ENCODE data around the gene RHBDD3. TPM values are rescaled to one million over a fixed set of nuclear protein-coding genes. Genes with fewer than 3 reads are reported as not detected.

Gene RHBDD3
- total and polyA plus RNA-seq, 9 of the 15 experiments (the other 6 are each of a cell fraction or from before 2014, with no cell fraction given): 0.32 to 35.6 (median 14.0) TPM

DNA sequence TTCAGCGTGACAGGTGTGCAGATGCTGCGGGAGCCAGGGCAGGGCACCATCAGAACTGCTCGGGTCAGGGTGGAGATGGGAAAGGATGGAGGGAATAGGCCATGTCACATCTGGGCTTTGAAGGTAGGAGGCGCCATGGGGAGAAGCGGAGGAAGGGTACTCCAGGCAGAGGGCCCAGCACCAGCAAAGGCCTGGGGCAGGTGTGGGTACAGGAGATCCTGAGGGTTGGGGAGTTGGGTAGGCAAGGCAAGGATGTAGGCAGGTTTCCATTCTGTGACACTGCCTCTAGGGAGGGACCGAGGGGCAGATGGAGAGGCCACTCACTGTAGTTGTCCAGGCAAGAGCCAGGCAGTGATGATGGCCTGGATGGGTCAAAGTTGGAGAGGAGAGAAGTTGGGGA lies 53.5 kb downstream of the RHBDD3 start (continued):
- TF ChIP-seq TOE1 (IDR thresholded peaks at IDR 0.05; ENCODE audit: borderline replicate concordance) (no peak), TOE1 (CRISPR knock-in tag; IDR thresholded peaks at IDR 0.05; ENCODE audit: borderline replicate concordance, low read depth) (no peak), NFIC (IDR thresholded peaks at IDR 0.05) (no peak), ZBTB9 (CRISPR knock-in tag; IDR thresholded peaks at IDR 0.05) (no peak), BRD9 (IDR thresholded peaks at IDR 0.05; ENCODE audit: low read depth, partially characterized antibody) (no peak)

DNA sequence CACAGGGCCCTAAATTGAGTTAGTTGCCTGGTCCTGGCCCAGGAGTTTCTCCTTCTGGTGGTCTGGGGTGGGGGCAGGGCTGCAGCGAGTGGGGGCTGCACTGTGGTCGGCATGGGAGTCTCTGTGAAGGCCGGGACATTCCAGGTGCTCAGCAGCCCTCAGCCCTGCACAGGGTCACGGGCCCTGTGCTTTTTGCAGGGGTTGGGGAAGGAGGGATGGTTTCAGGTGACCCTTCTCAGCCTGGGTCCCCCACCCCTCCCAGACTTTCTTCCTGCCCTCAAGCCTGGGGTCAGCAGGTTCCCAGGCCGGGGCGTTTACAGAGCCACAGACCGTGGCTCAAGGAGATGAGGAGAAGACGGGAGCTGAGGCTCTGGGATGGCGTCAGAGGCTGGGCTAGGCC lies 54.3 kb downstream of the RHBDD3 start:
- TF ChIP-seq HEY1 (CRISPR knock-in tag; IDR thresholded peaks at IDR 0.05; ENCODE audit: borderline replicate concordance) (no peak), IFI16 (CRISPR knock-in tag; IDR thresholded peaks at IDR 0.05) (no peak), ZNF146 (CRISPR knock-in tag; IDR thresholded peaks at IDR 0.05; ENCODE audit: unreplicated experiment) (no peak), TSHZ1 (CRISPR knock-in tag; IDR thresholded peaks at IDR 0.05) (no peak), IRF2 (CRISPR knock-in tag; IDR thresholded peaks at IDR 0.05) (no peak), PRMT5 (CRISPR knock-in tag; IDR thresholded peaks at IDR 0.05) (no peak), RBM17 (IDR thresholded peaks at IDR 0.05; ENCODE audit: borderline replicate concordance, low read depth, low read length) (no peak), ETV6 (IDR thresholded peaks at IDR 0.05; ENCODE audit: borderline replicate concordance in 1 of 2, low read depth in 2 of 2, low read length in 1 of 2) (no peak), ETV6 (CRISPR knock-in tag; IDR thresholded peaks at IDR 0.05; ENCODE audit: borderline replicate concordance) (no peak), ZBTB2 (IDR thresholded peaks at IDR 0.05) (no peak)
- Histone ChIP-seq H2AFZ (ENCODE audit: low read depth, low read length) (no peak overlapping the region), H3K79me2 (ENCODE audit: control insufficient read depth, insufficient read depth, low read length) (no peaks in the 10 kb centered on the region), H3K9ac (ENCODE audit: insufficient read depth in 1 of 2, low read depth in 2 of 2, low read length in 2 of 2) (no peak overlapping the region), H3K27ac (ENCODE audit: extremely low read depth, low read depth, low read length) (no peak overlapping the region), H3K4me3 (no peak overlapping the region), H3K4me2 (ENCODE audit: insufficient read depth, low read length) (no peak overlapping the region), H4K20me1 (replicated peaks; ENCODE audit: control insufficient read depth, insufficient read depth, low read length) (no peaks in the 10 kb centered on the region), H3K36me3 (ENCODE audit: control insufficient read depth, insufficient read depth, low read length) (no peaks in the 10 kb centered on the region), H3K9me3 (replicated peaks; ENCODE audit: control insufficient read depth, insufficient read depth, low read depth, low read length) (no peaks in the 10 kb centered on the region), H3K4me1 (replicated peaks in 1 of 2; ENCODE audit: control insufficient read depth in 2 of 2, insufficient read depth in 2 of 2, low read length in 2 of 2) (peaks cover 0 to 9% of the 10 kb centered on the region in 2 experiments; a peak in 1 of 5 replicates), H3K9me1 (ENCODE audit: control insufficient read depth, insufficient read depth, low read length) (no peaks in the 10 kb centered on the region), H3K27me3 (ENCODE audit: control insufficient read depth in 2 of 2, insufficient read depth in 2 of 2, low read length in 2 of 2) (no peaks in the 10 kb centered on the region)
- CTCF ChIA-PET (ENCODE audit: low intra/inter-chr PET ratio): no interaction called here
- 60% methylated on average over 7 of the region's 9 CpGs for WGBS (ENCODE audit: insufficient coverage, low coverage, missing lambda C conversion rate)
- no peak for ATAC-seq
- no peak for DNase-seq (ENCODE audit: extremely low read depth in 1 of 4, low spot score in 3 of 4)
- in situ Hi-C loops (cut with MboI) (no loop called here), intact Hi-C loops (cut with micrococcal nuclease) (no loop called here)
- BruUV-seq (replicated peaks): no TSS peak
- no peak for FAIRE-seq
- POLR2A ChIA-PET: interaction anchor here (0.9 to 1.6 kb wide), 2 partner anchors 12 kb away, joined by 3 to 4 read pairs; no protein-coding TSS in a partner anchor

Measured in K562 (cell line).